Measurements from ENCODE around the gene DGKI.

GRCh38 chr7:137527634-137528033, 319.1 kb downstream of the DGKI start:
- TF ChIP-seq ZNF416 (tag by site-specific recombination; IDR thresholded peaks at IDR 0.05) (no peak), CTCF (tag by site-specific recombination; IDR thresholded peaks at IDR 0.05) (no peak), ZNF138 (tag by site-specific recombination; IDR thresholded peaks at IDR 0.05; ENCODE audit: borderline replicate concordance) (no peak), ZNF473 (tag by site-specific recombination; IDR thresholded peaks at IDR 0.05) (no peak), ZXDB (tag by site-specific recombination; IDR thresholded peaks at IDR 0.05) (no peak), ZNF202 (tag by site-specific recombination; IDR thresholded peaks at IDR 0.05; ENCODE audit: borderline replicate concordance) (no peak), ZSCAN4 (tag by site-specific recombination; IDR thresholded peaks at IDR 0.05) (no peak), REST (tag by site-specific recombination; IDR thresholded peaks at IDR 0.05) (no peak), TCF7L2 (IDR thresholded peaks at IDR 0.05; ENCODE audit: borderline replicate concordance, low read depth, low read length) (no peak), ZNF132 (tag by site-specific recombination; IDR thresholded peaks at IDR 0.05; ENCODE audit: borderline replicate concordance) (no peak)
